NOMO-1 (cell line): ENCODE results near the gene GPX7.
"Not testable (repeated sequence)": the region's sequence is repeated elsewhere in the genome, so short reads cannot be mapped to it uniquely, and the experiment has no call there.

Experiments
- DNase-seq, 2 experiments: peaks; one replicate each; lab custom pipeline; 2025; ENCODE audit not compliant: unreplicated experiment in 2 of 2; lab: John Stamatoyannopoulos, UW

GPX7 gene

DNA sequence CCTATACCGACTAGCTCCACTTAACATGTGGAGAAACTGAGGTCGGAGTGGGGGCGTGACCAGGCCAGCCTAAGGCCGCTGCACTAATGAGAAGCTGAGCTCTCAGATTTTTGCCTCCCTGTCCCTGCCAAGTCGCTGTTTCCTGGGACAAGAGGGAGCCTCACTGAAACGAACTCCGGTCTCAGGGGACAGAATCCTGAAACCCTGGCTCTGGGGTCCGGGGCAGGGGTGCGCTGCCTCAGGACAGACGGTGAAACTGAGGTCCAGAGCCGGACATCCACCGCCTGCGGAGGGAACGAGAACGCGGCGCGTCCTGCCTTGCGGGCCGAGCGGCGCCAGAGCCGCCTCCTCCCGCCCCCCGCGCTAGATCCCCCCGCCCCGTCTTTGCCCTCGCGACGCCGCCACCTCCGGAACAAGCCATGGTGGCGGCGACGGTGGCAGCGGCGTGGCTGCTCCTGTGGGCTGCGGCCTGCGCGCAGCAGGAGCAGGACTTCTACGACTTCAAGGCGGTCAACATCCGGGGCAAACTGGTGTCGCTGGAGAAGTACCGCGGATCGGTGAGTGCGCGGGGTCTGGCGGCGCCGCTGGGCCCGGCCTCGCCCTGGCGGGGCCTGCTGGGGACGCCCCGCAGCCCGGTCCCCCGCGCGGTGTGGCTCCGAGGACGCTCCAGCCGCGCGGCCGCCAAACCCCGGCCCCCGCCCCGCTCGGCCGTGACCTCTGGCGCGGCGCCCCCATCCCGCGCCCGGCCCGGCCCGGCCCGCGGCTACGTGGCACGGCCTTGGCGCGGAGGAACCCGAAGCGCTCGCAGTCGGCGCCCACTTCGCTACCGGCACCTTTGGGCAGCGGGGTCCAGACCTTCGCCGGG, at the start of gene GPX7:
GPX7 (plus strand) TSS at position 381 of the 865 bp plus-strand sequence; CDS start at position 420, 39 bp downstream.
- DNase-seq, result peak; percentile 36

- peak; percentile 46 to 73 for DNase-seq
Measured at GRCh38 chr1:52552505-52553361, 49.4 kb upstream of the GPX7 start, which contains the start of gene TUT4. TSS of gene TUT4 (minus strand) at chr1:52553092. CDS start at chr1:52526280, 26,812 bp downstream.

- DNase-seq, result peak; percentile 75 to 85
Measured at GRCh38 chr1:52553362-52554266, 48.6 kb upstream of the GPX7 start.

DNA sequence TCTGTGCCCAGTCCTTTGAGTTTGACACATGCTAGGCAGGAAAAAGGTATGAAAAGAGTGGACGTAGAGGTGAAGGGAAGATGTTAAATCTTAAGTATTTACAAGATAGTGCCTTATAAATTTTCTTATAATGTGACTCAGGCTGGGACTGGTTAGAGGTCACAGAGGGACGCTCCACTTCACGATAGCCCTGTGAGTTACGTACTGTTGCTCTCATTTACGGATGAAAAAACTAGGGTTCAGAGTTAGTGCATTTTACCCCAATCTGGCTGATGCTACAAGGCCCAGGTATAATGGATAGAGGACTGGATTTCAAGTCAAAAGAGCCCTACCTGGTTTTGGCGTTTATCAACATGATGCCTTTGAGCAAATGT, 47.9 kb upstream of the GPX7 start:
- no peak for DNase-seq

GRCh38 chr1:52554756-52555155, 47.4 kb upstream of the GPX7 start:
- peak in 1 of 2 experiments; percentile 40 for DNase-seq

GRCh38 chr1:52556641-52557360, 45.4 kb upstream of the GPX7 start:
- no peak for DNase-seq

DNA sequence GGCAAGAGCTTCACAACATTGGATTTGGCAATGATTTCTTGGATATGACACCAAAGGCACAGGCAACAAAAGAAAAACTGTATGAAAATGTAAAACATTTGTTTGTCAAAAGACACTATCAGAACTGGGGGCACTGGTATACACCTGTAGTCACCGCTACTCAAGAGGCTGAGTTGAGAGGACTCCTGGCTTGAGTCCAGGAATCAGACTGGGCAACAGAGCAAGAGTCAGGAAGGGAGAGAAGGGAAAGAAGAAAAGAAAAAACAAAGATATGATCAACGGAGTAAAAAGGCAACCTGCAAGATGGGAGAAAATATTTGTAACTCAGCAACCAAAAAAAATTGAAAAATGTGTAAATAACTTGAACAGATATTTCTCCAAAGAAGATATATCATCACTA, 43.2 kb upstream of the GPX7 start:
- DNase-seq, result no peak

DNA sequence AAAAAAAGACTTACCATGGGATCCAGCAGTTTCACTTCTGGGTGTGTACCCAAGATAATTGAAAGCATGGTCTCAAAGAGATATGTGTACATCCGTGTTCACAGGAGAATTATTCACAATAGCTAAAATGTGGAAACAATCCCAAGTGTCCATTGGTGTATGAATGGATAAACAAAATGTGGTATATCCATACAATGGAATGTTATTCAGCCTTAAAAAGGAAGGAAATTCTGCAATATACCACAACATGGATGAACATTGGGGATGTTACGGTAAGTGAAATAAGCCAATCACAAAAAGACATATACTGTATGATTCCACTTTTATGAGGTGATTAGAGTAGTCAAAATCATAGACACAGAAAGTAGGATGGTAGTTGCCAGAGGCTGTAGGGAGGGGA, 42.3 kb upstream of the GPX7 start:
- peak in 1 of 2 experiments; percentile 25 for DNase-seq

GRCh38 chr1:52562766-52563165, 39.4 kb upstream of the GPX7 start:
- no peak for DNase-seq

DNA sequence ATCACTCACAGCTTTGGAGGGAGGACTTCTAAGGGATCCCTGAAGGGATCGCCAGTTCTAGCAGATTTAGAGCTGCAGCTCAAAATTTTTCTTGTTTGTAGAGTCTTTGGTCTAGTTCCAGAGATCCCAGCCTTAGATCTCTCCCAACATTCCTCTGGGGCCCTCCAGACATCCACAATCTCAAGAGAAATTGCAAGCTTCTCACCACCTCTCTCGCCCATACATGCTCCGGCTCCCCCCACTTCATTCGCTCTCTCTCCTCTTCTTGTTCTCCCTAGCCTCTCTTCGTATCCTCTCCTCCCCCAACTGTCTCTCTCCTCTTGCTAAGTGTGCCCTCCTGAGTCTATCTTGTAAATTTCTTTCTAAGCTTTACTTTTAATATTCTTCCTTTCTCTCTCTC, 34.2 kb upstream of the GPX7 start:
- no peak for DNase-seq

- DNase-seq, result peak; percentile 57 to 90
Measured at GRCh38 chr1:52569449-52570210, 32.5 kb upstream of the GPX7 start.

GRCh38 chr1:52571783-52572182, 30.4 kb upstream of the GPX7 start:
- no peak for DNase-seq

GRCh38 chr1:52572387-52572786, 29.8 kb upstream of the GPX7 start:
- DNase-seq, result no peak

GRCh38 chr1:52574594-52574993, 27.6 kb upstream of the GPX7 start:
- peak; percentile 31 to 86 for DNase-seq

- no peak for DNase-seq
Measured at GRCh38 chr1:52576074-52576473, 26.1 kb upstream of the GPX7 start.

DNA sequence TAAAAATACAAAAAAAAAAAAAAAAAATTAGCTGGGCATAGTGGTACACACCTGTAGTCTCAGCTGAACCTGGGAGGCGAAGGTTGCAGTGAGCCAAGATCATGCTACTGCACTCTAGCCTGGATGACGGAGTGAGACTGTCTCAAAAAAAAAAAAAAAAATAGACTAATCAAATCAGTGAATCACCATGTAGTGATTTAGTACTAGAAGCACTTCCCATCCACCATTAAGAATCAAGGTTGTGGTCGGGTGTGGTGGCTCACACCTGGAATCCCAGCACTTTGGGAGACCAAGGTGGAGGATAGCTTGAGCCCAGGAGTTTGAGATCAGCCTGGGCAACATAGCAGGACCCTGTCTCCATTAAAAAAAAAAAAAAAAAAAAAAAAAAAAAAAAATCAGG, 24.1 kb upstream of the GPX7 start:
- DNase-seq, result not testable (repeated sequence)

- no peak for DNase-seq
Measured at GRCh38 chr1:52579415-52579814, 22.8 kb upstream of the GPX7 start.

DNA sequence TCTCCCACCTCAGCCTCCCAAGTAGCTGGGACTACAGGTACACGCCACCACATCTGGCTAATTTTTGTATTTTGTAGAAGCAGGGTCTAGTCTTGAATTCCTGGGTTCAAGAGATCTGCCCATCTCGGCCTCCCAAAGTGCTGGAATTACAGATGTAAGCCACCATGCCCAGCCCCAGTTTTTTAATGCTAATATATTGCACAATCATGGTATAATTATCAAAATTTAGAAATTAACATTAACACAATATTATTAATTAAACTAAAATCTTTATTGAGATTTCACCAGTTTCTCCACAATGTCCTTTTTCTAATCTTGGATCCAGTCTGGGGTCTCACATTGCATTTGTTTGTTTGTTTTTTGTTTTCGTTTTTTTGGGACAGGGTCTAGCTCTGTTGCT, 21.9 kb upstream of the GPX7 start:
- DNase-seq, result no peak

GRCh38 chr1:52582116-52582696, 20.0 kb upstream of the GPX7 start:
- DNase-seq, result peak in 1 of 2 experiments; percentile 14
